ENCODE measurements around the gene LRFN2. TPM values are rescaled to one million over a fixed set of nuclear protein-coding genes. Genes with fewer than 3 reads are reported as not detected.

Gene LRFN2
- total and polyA plus RNA-seq, 2 of the 8 experiments (the other 6 are each of a cell fraction or from before 2014, with no cell fraction given): 2.3 TPM

DNA sequence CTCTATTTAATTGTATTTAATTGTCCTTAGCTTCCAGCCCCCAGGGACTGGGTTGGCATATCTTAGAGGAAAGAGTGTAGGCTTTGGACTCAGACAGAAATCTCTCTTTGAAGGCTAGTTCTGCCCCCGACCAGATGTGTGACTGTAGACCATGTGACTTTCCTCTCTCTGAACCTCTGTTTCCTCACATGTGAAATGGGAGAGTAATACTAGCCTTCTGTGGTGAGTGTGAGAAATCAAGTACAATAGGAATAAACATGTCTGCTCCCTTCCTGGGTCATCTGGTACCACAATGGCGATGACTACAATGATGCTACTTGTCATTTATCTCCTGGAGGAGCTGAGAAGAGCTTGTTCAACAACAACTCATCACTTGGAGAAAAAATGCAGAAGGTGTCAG is 179.9 kb downstream of the LRFN2 start:
- WGBS, 2 experiments (ENCODE audit: extremely low coverage in 1 of 2, insufficient coverage in 1 of 2, insufficient read length in 1 of 2, insufficient replicate concordance in 2 of 2, low coverage in 1 of 2, low lambda C conversion rate in 2 of 2, missing lambda C conversion rate in 1 of 2): 78% methylated on average over 2 of the region's 2 CpGs; no CpG with 5 or more reads in 1 of the 2 experiments
- no peaks in the 10 kb centered on the region for H3K23me2 ChIP-seq (ENCODE audit: low read depth, low read length)
- H3K14ac ChIP-seq (ENCODE audit: insufficient read length): no peak overlapping the region
- no peak overlapping the region for H3K27ac ChIP-seq (ENCODE audit: low read depth, low read length)
- no peak overlapping the region for H3K23ac ChIP-seq (ENCODE audit: insufficient read length)
- no peak overlapping the region for H2BK12ac ChIP-seq (ENCODE audit: low read depth, low read length)
- H3K18ac ChIP-seq (ENCODE audit: extremely low read depth, low read length): no peak overlapping the region
- H3K79me1 ChIP-seq (ENCODE audit: low read depth, low read length): no peaks in the 10 kb centered on the region
- no peaks in the 10 kb centered on the region for H3K27me3 ChIP-seq (replicated peaks in 1 of 4; ENCODE audit: control insufficient read depth in 3 of 4, extremely low read depth in 1 of 4, insufficient read depth in 3 of 4, low read length in 3 of 4)
- H4K91ac ChIP-seq (replicated peaks; ENCODE audit: insufficient read length, low read length): no peak overlapping the region
- FAIRE-seq: no peak
- no peak overlapping the region for H2AFZ ChIP-seq (ENCODE audit: low read length)
- no peaks in the 10 kb centered on the region for H3K79me2 ChIP-seq (ENCODE audit: control insufficient read depth in 1 of 2, insufficient read depth in 2 of 2, low read length in 2 of 2)
- no peak overlapping the region for H4K8ac ChIP-seq (ENCODE audit: extremely low read depth, insufficient read depth, low read length)
- no peak overlapping the region for H3K4me3 ChIP-seq (ENCODE audit: extremely low read depth in 1 of 4, insufficient read depth in 2 of 4, low read depth in 3 of 4, low read length in 4 of 4)
- H3K9ac ChIP-seq (replicated peaks in 1 of 4; ENCODE audit: extremely low read depth in 1 of 4, low read depth in 3 of 4, low read length in 3 of 4): no peak overlapping the region
- no peak overlapping the region for H2BK120ac ChIP-seq (replicated peaks; ENCODE audit: low read depth, low read length)
- H3K4me1 ChIP-seq (replicated peaks in 1 of 4; ENCODE audit: control insufficient read depth in 3 of 4, insufficient read depth in 4 of 4, low read length in 3 of 4): peaks cover 3 to 11% (median 7%) of the 10 kb centered on the region in 4 experiments
- no peak overlapping the region for H3K4me2 ChIP-seq (ENCODE audit: insufficient read depth in 1 of 2, low read depth in 2 of 2, low read length in 2 of 2)
- H4K5ac ChIP-seq (ENCODE audit: insufficient read length, low read depth, low read length): no peak overlapping the region
- H3K4ac ChIP-seq (replicated peaks; ENCODE audit: insufficient read length, low read depth, low read length): no peak overlapping the region
- H2BK20ac ChIP-seq (ENCODE audit: low read length): no peak overlapping the region
- DNase-seq (ENCODE audit: low read depth in 1 of 2, low spot score in 2 of 2): no peak
- no peaks in the 10 kb centered on the region for H3K36me3 ChIP-seq (ENCODE audit: control insufficient read depth in 2 of 4, insufficient read depth in 4 of 4, low read length in 3 of 4)
- H2AK5ac ChIP-seq (ENCODE audit: low read depth, low read length): no peak overlapping the region
- H3K9me3 ChIP-seq (ENCODE audit: insufficient read depth in 2 of 2, low read depth in 1 of 2, low read length in 1 of 2): no peaks in the 10 kb centered on the region
- CTCF ChIA-PET (ENCODE audit: partially characterized antibody): interaction anchor here (0.7 kb wide), 1 partner anchor 175 kb away, joined by 3 read pairs; no protein-coding TSS in a partner anchor
- POLR2A ChIA-PET (ENCODE audit: partially characterized antibody): no interaction called here
- no peak for TF ChIP-seq SAP30 (IDR thresholded peaks at IDR 0.05; ENCODE audit: insufficient read depth, insufficient replicate concordance, low read length)
- no peak for TF ChIP-seq JUN (IDR thresholded peaks at IDR 0.05; ENCODE audit: low read depth, low read length)
- no peak for TF ChIP-seq TAF7 (optimal IDR thresholded peaks at IDR 0.05; ENCODE audit: borderline replicate concordance, low read depth, low read length)
- no peak for TF ChIP-seq RAD21 (IDR thresholded peaks at IDR 0.05 in 1 of 2, conservative IDR thresholded peaks at IDR 0.05 in 1 of 2; ENCODE audit: low read depth in 2 of 2, low read length in 2 of 2)
- TF ChIP-seq KDM5A (IDR thresholded peaks at IDR 0.05; ENCODE audit: low read length): no peak
- no peak for TF ChIP-seq JUND (IDR thresholded peaks at IDR 0.05; ENCODE audit: low read length)
- TF ChIP-seq CHD1 (IDR thresholded peaks at IDR 0.05; ENCODE audit: low read depth, low read length): no peak
- no peak for TF ChIP-seq RNF2 (IDR thresholded peaks at IDR 0.05; ENCODE audit: borderline replicate concordance, low read depth, low read length, missing control alignments, poor library complexity, severe bottlenecking)
- no peak for TF ChIP-seq TCF12 (IDR thresholded peaks at IDR 0.05; ENCODE audit: low read depth, low read length)
- no peak for TF ChIP-seq NRF1 (IDR thresholded peaks at IDR 0.05; ENCODE audit: low read depth, low read length)
- TF ChIP-seq HDAC2 (IDR thresholded peaks at IDR 0.05; ENCODE audit: borderline replicate concordance in 1 of 2, low read depth in 2 of 2, low read length in 2 of 2): no peak
- no peak overlapping the region for H2BK15ac ChIP-seq (ENCODE audit: low read length)
- no peak overlapping the region for H3K56ac ChIP-seq (replicated peaks; ENCODE audit: insufficient read length, low read depth, low read length)
- H4K20me1 ChIP-seq (replicated peaks in 1 of 2; ENCODE audit: control insufficient read depth in 1 of 2, insufficient read depth in 2 of 2, low read length in 2 of 2): no peaks in the 10 kb centered on the region
- H2BK5ac ChIP-seq (ENCODE audit: low read depth, low read length): no peak overlapping the region

Measured in H1 (cell line).